HG02970 (cell line): ENCODE data around the gene TXNDC8.
"Not testable (repeated sequence)": the region's sequence is repeated elsewhere in the genome, so short reads cannot be mapped to it uniquely, and the experiment has no call there.

ENCODE experiments used
- ATAC-seq: cut with Tn5 transposase; IDR thresholded peaks from one replicate; pipeline ENCODE4 v1.9.1; 2021; ENCODE audit warnings: mild to moderate bottlenecking, moderate library complexity, moderate number of reproducible peaks; ENCODE audit not compliant: unreplicated experiment, low FRiP score

The TXNDC8 gene

GRCh38 chr9:110337727-110338126, at the start of gene TXNDC8:
TXNDC8 (minus strand) TSS chr9:110337863.
- ATAC-seq: no peak

DNA sequence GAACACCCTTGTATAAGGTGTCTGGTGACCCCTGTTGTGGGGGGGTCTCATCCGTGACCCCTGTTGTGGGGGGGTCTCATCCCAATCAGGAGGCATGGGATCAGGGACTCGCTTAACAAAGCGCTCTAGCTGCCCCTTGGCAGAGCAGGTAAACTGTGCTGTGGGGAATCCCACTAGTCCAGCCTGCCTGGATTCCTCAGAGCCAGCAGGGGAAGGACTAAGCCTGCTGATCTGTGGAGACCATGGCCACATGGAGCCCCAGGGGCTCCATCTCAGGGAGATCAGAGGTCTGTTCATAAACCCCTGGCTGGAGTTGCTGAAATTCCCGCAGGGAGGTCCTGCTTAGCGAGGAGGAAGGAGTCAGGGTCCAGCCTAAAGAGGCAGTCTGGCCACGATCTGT, 45.8 kb upstream of the TXNDC8 start:
- ATAC-seq: no peak

- no peak for ATAC-seq
Measured at GRCh38 chr9:110382731-110383130, 45.1 kb upstream of the TXNDC8 start.

DNA sequence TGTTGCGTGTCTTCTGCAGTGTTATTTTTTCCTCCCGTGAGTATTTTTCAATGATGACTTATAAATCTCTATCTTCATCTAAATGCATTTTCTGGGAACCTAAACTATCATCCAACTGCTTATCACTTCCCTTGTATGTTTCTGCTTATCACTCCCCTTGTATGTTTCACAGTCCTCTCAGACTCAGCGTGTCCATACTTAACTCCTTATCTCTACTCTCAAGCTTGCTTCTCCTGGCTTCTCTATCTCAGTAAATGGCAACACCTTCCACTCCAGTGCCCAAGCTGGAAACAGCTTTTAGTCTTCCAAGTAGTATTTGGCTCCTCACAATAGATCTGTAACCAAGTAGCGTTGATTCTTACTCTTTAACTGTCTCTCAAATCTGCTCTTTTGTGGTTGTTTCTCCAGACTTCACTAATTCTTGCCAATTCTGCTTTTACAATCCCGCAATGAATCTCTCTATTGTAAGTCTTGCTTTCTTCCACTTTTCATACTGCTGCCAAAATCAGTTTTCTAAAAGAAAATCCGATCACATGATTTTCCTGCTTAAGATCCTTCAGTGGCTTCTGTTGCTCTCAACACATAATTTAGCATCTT, 33.8 kb upstream of the TXNDC8 start:
- no peak for ATAC-seq

DNA sequence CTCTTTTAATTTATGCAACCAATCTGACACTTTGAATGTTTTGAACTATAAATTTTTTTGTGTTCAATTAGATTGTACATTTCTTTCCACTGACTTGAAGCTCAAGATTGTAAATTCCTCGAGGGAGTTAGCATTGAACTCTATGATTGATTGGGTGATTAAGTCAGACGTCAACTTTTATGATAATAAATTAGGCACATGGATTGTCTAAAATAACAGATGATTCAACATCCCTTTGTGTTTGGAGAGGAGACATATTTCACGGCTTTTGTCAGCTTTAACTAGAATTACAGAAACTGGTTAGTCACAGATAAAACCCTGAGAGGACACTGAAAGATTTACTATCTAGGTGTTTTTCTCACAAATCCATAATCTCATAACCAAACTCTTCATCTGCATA, 32.7 kb upstream of the TXNDC8 start:
- no peak for ATAC-seq

- no peak for ATAC-seq
Measured at GRCh38 chr9:110364451-110364850, 26.8 kb upstream of the TXNDC8 start.

GRCh38 chr9:110358992-110359391, 21.3 kb upstream of the TXNDC8 start:
- not testable (repeated sequence) for ATAC-seq

DNA sequence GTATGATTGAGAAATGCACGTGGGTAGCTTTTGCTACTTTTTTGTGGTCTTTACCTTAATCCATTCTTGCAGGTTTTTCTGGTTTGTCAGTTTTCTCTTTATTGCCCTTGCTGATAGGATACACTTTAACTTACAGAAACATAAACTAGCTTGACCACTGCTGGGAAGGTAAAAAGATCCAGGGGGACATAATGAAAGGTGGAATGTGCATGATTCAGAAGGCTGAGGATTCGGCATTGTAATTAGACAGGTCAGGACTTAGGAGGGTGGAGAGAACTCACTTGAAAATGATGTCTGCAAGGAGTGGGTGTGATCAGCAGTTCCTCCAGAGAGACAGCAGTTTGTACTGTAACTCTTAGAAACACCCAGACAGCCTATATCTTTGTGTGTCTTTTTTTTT, 19.8 kb upstream of the TXNDC8 start:
- no peak for ATAC-seq

- no peak for ATAC-seq
Measured at GRCh38 chr9:110356639-110357395, 19.2 kb upstream of the TXNDC8 start.

DNA sequence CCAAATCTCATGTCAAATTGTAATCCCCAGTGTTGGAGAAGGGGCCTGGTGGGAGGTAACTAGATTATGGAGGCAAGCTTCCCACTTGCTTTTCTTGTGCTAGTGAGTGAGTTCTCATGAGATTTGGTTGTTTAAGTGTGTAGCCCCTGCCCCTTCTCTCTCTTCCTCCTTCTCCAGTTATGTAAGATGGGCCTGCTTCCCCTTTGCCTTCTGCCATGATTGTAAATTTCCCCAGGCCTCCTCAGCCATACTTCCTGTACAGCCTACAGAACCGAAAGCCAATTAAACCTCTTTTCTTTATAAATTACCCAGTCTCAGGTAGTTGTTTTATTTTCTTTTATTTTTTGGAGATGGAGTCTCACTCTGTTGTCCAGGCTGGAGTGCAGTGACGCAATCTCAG, 18.2 kb upstream of the TXNDC8 start:
- ATAC-seq: no peak

GRCh38 chr9:110351009-110351467, 13.4 kb upstream of the TXNDC8 start:
- ATAC-seq: no peak

GRCh38 chr9:110346325-110346724, 8.7 kb upstream of the TXNDC8 start:
- ATAC-seq: no peak

GRCh38 chr9:110344821-110345220, 7.2 kb upstream of the TXNDC8 start:
- no peak for ATAC-seq

GRCh38 chr9:110343551-110343950, 5.9 kb upstream of the TXNDC8 start:
- ATAC-seq: no peak

- no peak for ATAC-seq
Measured at GRCh38 chr9:110340306-110340705, 2.6 kb upstream of the TXNDC8 start.

DNA sequence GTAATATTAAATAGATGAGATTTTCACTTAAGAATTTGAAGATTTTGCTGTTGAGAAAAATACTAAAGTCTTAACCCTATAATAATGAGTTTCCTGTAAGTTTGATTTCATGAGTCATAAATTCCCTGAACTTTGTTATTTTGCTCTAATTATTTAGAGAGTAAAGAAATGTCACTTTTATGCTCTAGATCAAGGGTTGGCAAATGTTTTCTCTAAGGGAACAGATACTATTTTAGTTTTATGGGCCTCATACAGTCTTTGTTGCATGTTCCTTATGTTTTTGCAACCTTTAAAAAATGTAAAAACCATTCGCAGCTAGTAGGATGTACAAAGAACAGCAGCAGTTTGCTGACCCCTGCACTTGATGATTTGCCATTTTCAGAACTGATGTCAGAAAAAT, 480 bp upstream of the TXNDC8 start:
- no peak for ATAC-seq

GRCh38 chr9:110336363-110336762, 1.3 kb downstream of the TXNDC8 start:
- no peak for ATAC-seq

GRCh38 chr9:110334871-110335270, 2.8 kb downstream of the TXNDC8 start:
- no peak for ATAC-seq

- ATAC-seq: peak; percentile 58
Measured at GRCh38 chr9:110334183-110334582, 3.5 kb downstream of the TXNDC8 start.

DNA sequence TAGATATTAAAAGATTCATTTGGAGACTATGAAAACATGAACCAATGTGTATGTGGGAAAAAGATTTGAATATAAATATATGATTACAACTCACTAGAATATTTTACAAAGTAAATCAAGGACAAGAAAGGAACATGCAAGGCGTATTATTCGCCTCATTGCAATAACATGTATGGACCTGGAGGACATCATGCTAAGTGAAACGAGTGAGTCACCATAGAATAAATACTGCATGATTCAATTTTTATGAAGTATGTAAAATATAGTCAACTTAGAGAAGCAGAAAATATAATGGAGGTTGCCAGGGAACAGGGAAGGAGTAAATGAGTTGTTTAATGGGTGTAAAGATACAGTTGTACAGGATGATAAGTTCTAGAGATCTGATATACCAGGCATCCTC, 4.9 kb downstream of the TXNDC8 start:
- ATAC-seq: no peak

GRCh38 chr9:110330484-110331105, 7.1 kb downstream of the TXNDC8 start:
- ATAC-seq: no peak
